GM23338 (cell line): ENCODE data around the gene EYS. TPM values are rescaled to one million over a fixed set of nuclear protein-coding genes. Genes with fewer than 3 reads are reported as not detected.
A peak's percentile ranks its signal among the peaks of the same experiment; 100 is the strongest.

Source experiments
- ATAC-seq: fragments of 200-7000 bp; cut with Tn5 transposase; 3 replicates; pipeline ENCODE4 v1.9.1; 2020
- DNase-seq: peaks from one replicate; pipeline ENCODE4 v3.0.0-alpha.2; 2015; ENCODE audit warnings: low spot score
- H2AFZ ChIP-seq: fragments of 200-600 bp; sonication (generic); 2 replicates; pipeline ENCODE4 v1.8.0; 2016; ENCODE audit warnings: antibody characterized with exemption, mild to moderate bottlenecking, moderate library complexity
- H3F3A ChIP-seq: fragments of 200-600 bp; sonication (generic); replicated peaks from 2 replicates; pipeline ENCODE4 v1.8.0; 2017; ENCODE audit warnings: antibody characterized with exemption, mixed run types, low read depth
- H3K27ac ChIP-seq: fragments of 200-600 bp; sonication (generic); 2 replicates; pipeline ENCODE4 v1.6.1; 2016; ENCODE audit warnings: low read depth
- H3K27me3 ChIP-seq: fragments of 200-600 bp; sonication (generic); 2 replicates; pipeline ENCODE4 v1.8.0; 2016; ENCODE audit warnings: mild to moderate bottlenecking, mixed run types, moderate library complexity; ENCODE audit not compliant: insufficient read depth
- H3K36me3 ChIP-seq: fragments of 200-600 bp; sonication (generic); 2 replicates; pipeline ENCODE4 v1.8.0; 2016; ENCODE audit warnings: mild to moderate bottlenecking; ENCODE audit not compliant: insufficient read depth
- H3K4me1 ChIP-seq: fragments of 200-600 bp; sonication (generic); 2 replicates; pipeline ENCODE4 v1.8.0; 2016; ENCODE audit warnings: mild to moderate bottlenecking, moderate library complexity; ENCODE audit not compliant: insufficient read depth
- H3K4me2 ChIP-seq: fragments of 200-600 bp; sonication (generic); 2 replicates; pipeline ENCODE4 v1.7.1; 2017; ENCODE audit warnings: mixed run types
- H3K4me3 ChIP-seq: fragments of 200-600 bp; sonication (generic); 2 replicates; pipeline ENCODE4 v1.6.1; 2016; ENCODE audit warnings: mixed run types
- H3K79me2 ChIP-seq: fragments of 200-600 bp; sonication (generic); replicated peaks from 2 replicates; pipeline ENCODE4 v1.8.0; 2017; ENCODE audit warnings: mild to moderate bottlenecking; ENCODE audit not compliant: insufficient read depth
- H3K9me2 ChIP-seq: fragments of 200-600 bp; sonication (generic); 2 replicates; pipeline ENCODE4 v1.8.0; 2017; ENCODE audit not compliant: insufficient read depth
- H4K20me1 ChIP-seq: fragments of 200-600 bp; sonication (generic); replicated peaks from 2 replicates; pipeline ENCODE4 v1.8.0; 2017; ENCODE audit warnings: mild to moderate bottlenecking; ENCODE audit not compliant: insufficient read depth
- H3K27ac Mint-ChIP-seq: 2 replicates; pipeline ENCODE4 v1.8.0; 2020; ENCODE audit warnings: inconsistent platforms, mild to moderate bottlenecking, moderate library complexity, mixed read lengths
- H3K27me3 Mint-ChIP-seq: 3 replicates; pipeline ENCODE4 v1.8.0; 2022; ENCODE audit warnings: low read depth, mild to moderate bottlenecking, moderate library complexity, mixed read lengths, inconsistent platforms; ENCODE audit not compliant: insufficient read depth, poor library complexity
- H3K36me3 Mint-ChIP-seq: 3 replicates; pipeline ENCODE4 v1.8.0; 2021; ENCODE audit warnings: low read depth, mild to moderate bottlenecking, inconsistent platforms, moderate library complexity, mixed read lengths
- H3K4me1 Mint-ChIP-seq: 3 replicates; pipeline ENCODE4 v1.8.0; 2020; ENCODE audit warnings: mild to moderate bottlenecking, inconsistent platforms, mixed read lengths
- H3K4me3 Mint-ChIP-seq: 3 replicates; pipeline ENCODE4 v1.8.0; 2021; ENCODE audit warnings: moderate library complexity, mild to moderate bottlenecking, inconsistent platforms, mixed read lengths
- H3K9me3 Mint-ChIP-seq: 3 replicates; pipeline ENCODE4 v1.8.0; 2020; ENCODE audit warnings: moderate library complexity, mild to moderate bottlenecking, inconsistent platforms, mixed read lengths
- CTCF ChIP-seq, 2 experiments: fragments of 200-600 bp in 1 of 2; sonication (generic) in 1 of 2; conservative IDR thresholded peaks; 2 replicates each; pipeline versions ENCODE4 v1.5.1 to v1.6.1; 2016 to 2017; ENCODE audit warnings: antibody characterized with exemption in 2 of 2, low read depth in 2 of 2, mild to moderate bottlenecking in 2 of 2, moderate library complexity in 1 of 2
- ETS1 ChIP-seq: IDR thresholded peaks from 2 replicates; pipeline ENCODE4 v1.6.1; 2016; ENCODE audit warnings: antibody characterized with exemption
- EZH2 ChIP-seq: fragments of 200-600 bp; sonication (generic); IDR thresholded peaks from one replicate; pipeline ENCODE4 v1.8.0; 2017; ENCODE audit warnings: antibody characterized with exemption, mild to moderate bottlenecking, low read depth; ENCODE audit not compliant: unreplicated experiment
- EZH2phosphoT487 ChIP-seq: fragments of 200-600 bp; sonication (generic); IDR thresholded peaks from one replicate; pipeline ENCODE4 v1.8.1; 2018; ENCODE audit warnings: antibody characterized with exemption; ENCODE audit not compliant: unreplicated experiment
- ZNF331 ChIP-seq: fragments of 250-450 bp; sonication (Bioruptor Pico); IDR thresholded peaks from 2 replicates; pipeline ENCODE4 v1.5.0; 2020; ENCODE audit warnings: low read depth, mild to moderate bottlenecking, moderate library complexity
- ZNF462 ChIP-seq: fragments of 250-450 bp; sonication (Bioruptor Pico); IDR thresholded peaks from 2 replicates; pipeline ENCODE4 v1.5.0; 2020; ENCODE audit warnings: mild to moderate bottlenecking, moderate library complexity
- polyA plus RNA-seq: library from polyadenylated mRNA; unstranded; fragments of >200 nt; fragmentation: Nextera tagmentation; extraction: Ambion mirVana; gene quantifications from 2 replicates; pipeline ENCODE4 v1.2.1, GENCODE V29; 2016
- total RNA-seq: library from RNA; depleted of rRNA; stranded (reverse); fragments of >200 nt; shearing (Covaris generic); gene quantifications from 2 replicates; pipeline ENCODE4 v1.2.3, GENCODE V29; 2014

EYS gene
- total and polyA plus RNA-seq, 2 experiments from 2014 or later, result 0.38 to 0.52 TPM

GRCh38 chr6:64733433-64733832, 973.6 kb downstream of the EYS start (continued):
- TF ChIP-seq ZNF462 (CRISPR knock-in tag) (no peak), EZH2phosphoT487 (no peak), ZNF331 (CRISPR knock-in tag) (no peak)

- no peaks in the 10 kb centered on the region for H3K36me3 ChIP-seq
- H2AFZ ChIP-seq, result no peak overlapping the region
- H3K36me3 Mint-ChIP-seq, result no peaks in the 10 kb centered on the region; the same call in 2 of the 3 replicates
- H3K4me3 Mint-ChIP-seq, result no peak overlapping the region
- H3K9me3 Mint-ChIP-seq, result peaks cover 18% of the 10 kb centered on the region; the same call in 2 of the 3 replicates
- no peaks in the 10 kb centered on the region for H3K4me1 ChIP-seq
- H3K27me3 ChIP-seq, result no peaks in the 10 kb centered on the region
- no peak overlapping the region for H3K27ac Mint-ChIP-seq
- peaks cover 4% of the 10 kb centered on the region for H3K9me2 ChIP-seq
- DNase-seq, result peak; percentile 45
- no peak overlapping the region for H3K4me3 ChIP-seq
- no peak overlapping the region for H3K4me2 ChIP-seq
- no peaks in the 10 kb centered on the region for H3K79me2 ChIP-seq
- peak; percentile 52 for ATAC-seq
- no peaks in the 10 kb centered on the region for H3F3A ChIP-seq
- H4K20me1 ChIP-seq, result no peaks in the 10 kb centered on the region
- H3K27ac ChIP-seq, result no peak overlapping the region
- peaks cover 3% of the 10 kb centered on the region for H3K27me3 Mint-ChIP-seq
- no peaks in the 10 kb centered on the region for H3K4me1 Mint-ChIP-seq
- no peak for TF ChIP-seq EZH2
- peak; percentile 30 to 54; a peak in 3 of 4 replicates for TF ChIP-seq CTCF (conservative IDR thresholded peaks at IDR 0.05; ENCODE audit: low read depth in 2 of 2)
- no peak for TF ChIP-seq ETS1
- no peak for TF ChIP-seq ZNF331 (CRISPR knock-in tag)
- TF ChIP-seq EZH2phosphoT487, result no peak
Measured at GRCh38 chr6:64732888-64733287, 974.1 kb downstream of the EYS start.
